GM12878 (cell line): ENCODE data around the gene SET. TPM values are rescaled to one million over a fixed set of nuclear protein-coding genes. Genes with fewer than 3 reads are reported as not detected.

Source experiments
- ATAC-seq: fragments of 200-7000 bp; cut with Tn5 transposase; 3 replicates; pipeline ENCODE4 v1.9.1; 2020; ENCODE audit warnings: mild to moderate bottlenecking, moderate library complexity
- BruUV-seq: library from RNA; stranded (reverse); fragments of 400-500 nt; replicated peaks from 2 replicates; lab custom pipeline; 2021; lab: Mats Ljungman, UMichigan
- CTCF ChIA-PET: fragments of 300-600 bp; sonication (Branson Sonifier 250); formaldehyde crosslinking; extraction: SDS; loops from one replicate; lab custom pipeline; 2021; ENCODE audit warnings: inconsistent platforms; lab: Yijun Ruan, JAX
- POLR2A ChIA-PET: fragments of 350-600 bp; formaldehyde crosslinking; extraction: SDS; loops from one replicate; lab custom pipeline; 2021; ENCODE audit warnings: inconsistent platforms; lab: Charles Lee
- RAD21 ChIA-PET: fragments of 300-600 bp; sonication (Branson Sonifier 250); formaldehyde crosslinking; loops from one replicate; lab custom pipeline; 2023; ENCODE audit warnings: antibody characterized with exemption; ENCODE audit not compliant: unreplicated experiment; lab: Charles Lee
- SMC1A ChIA-PET: fragments of 300-600 bp; sonication (Branson Sonifier 250); formaldehyde crosslinking; loops from one replicate; lab custom pipeline; 2023; ENCODE audit not compliant: unreplicated experiment, uncharacterized antibody; lab: Charles Lee
- DNase-seq: peaks from one replicate; pipeline ENCODE4 v3.0.0-alpha.2; 2011; ENCODE audit warnings: low read depth, low spot score
- FAIRE-seq: peaks from 3 replicates; lab custom pipeline; 2011; peaks lifted over from hg19 to GRCh38; lab: Jason Lieb, UNC
- H2AFZ ChIP-seq: 2 replicates; pipeline ENCODE4 v1.6.0; 2011; ENCODE audit warnings: low read depth, low read length, control low read depth; ENCODE audit not compliant: control insufficient read depth
- H3K27ac ChIP-seq: 2 replicates; pipeline ENCODE4 v1.5.1; 2011; ENCODE audit warnings: control low read depth; ENCODE audit not compliant: control insufficient read depth, insufficient read depth
- H3K27me3 ChIP-seq, 2 experiments: replicated peaks in 1 of 2; 2 replicates each; pipeline versions ENCODE4 v1.6.0 to v1.6.1; 2011; ENCODE audit warnings: low read length in 1 of 2; ENCODE audit not compliant: control insufficient read depth in 2 of 2, insufficient read depth in 2 of 2
- H3K36me3 ChIP-seq, 2 experiments: 2 replicates each; pipeline ENCODE4 v1.5.1; 2011; ENCODE audit warnings: low read length in 1 of 2; ENCODE audit not compliant: control insufficient read depth in 2 of 2, insufficient read depth in 2 of 2
- H3K4me1 ChIP-seq: 2 replicates; pipeline ENCODE4 v1.6.1; 2011; ENCODE audit warnings: mild to moderate bottlenecking, low read length, moderate library complexity, mixed read lengths; ENCODE audit not compliant: control insufficient read depth, insufficient read depth
- H3K4me2 ChIP-seq: 2 replicates; pipeline ENCODE4 v1.6.0; 2011; ENCODE audit warnings: control low read depth; ENCODE audit not compliant: control insufficient read depth, insufficient read depth
- H3K4me3 ChIP-seq: fragments of 200-600 bp; sonication (generic); 2 replicates; pipeline ENCODE4 v1.5.1; 2016
- H3K79me2 ChIP-seq: 2 replicates; pipeline ENCODE4 v1.6.0; 2011; ENCODE audit warnings: low read length; ENCODE audit not compliant: control insufficient read depth, insufficient read depth
- H3K9ac ChIP-seq: 2 replicates; pipeline ENCODE4 v1.8.0; 2011; ENCODE audit warnings: low read length, control low read depth, mixed read lengths; ENCODE audit not compliant: control insufficient read depth, insufficient read depth
- H3K9me3 ChIP-seq: replicated peaks from 3 replicates; pipeline ENCODE4 v1.5.1; 2011; ENCODE audit warnings: mild to moderate bottlenecking, low read length; ENCODE audit not compliant: control insufficient read depth, insufficient read depth
- H4K20me1 ChIP-seq: 2 replicates; pipeline ENCODE4 v1.6.0; 2011; ENCODE audit not compliant: control insufficient read depth, insufficient read depth
- CBX3 ChIP-seq: fragments of 200-600 bp; sonication (generic); IDR thresholded peaks from 2 replicates; pipeline ENCODE4 v1.6.1; 2016; ENCODE audit warnings: low read depth, borderline replicate concordance
- CEBPB ChIP-seq, 2 experiments: fragments of 150-350 bp in 1 of 2; IDR thresholded peaks; 2 replicates each; pipeline ENCODE4 v1.6.1; 2012 to 2014; ENCODE audit warnings: low read depth in 2 of 2, low read length in 2 of 2, borderline replicate concordance in 1 of 2, inconsistent platforms in 1 of 2
- E2F8 ChIP-seq: fragments of 450-650 bp; IDR thresholded peaks from 2 replicates; pipeline ENCODE4 v1.6.1; 2018; ENCODE audit warnings: mild to moderate bottlenecking, low read depth, moderate library complexity; ENCODE audit not compliant: partially characterized antibody
- IKZF2 ChIP-seq, 2 experiments: fragments of 450-650 bp; IDR thresholded peaks; 2 replicates each; pipeline ENCODE4 v1.6.1; 2017; ENCODE audit warnings: mild to moderate bottlenecking in 2 of 2, moderate library complexity in 2 of 2
- PML ChIP-seq: IDR thresholded peaks from 2 replicates; pipeline ENCODE4 v1.6.1; 2012; ENCODE audit warnings: low read length, inconsistent platforms
- POLR2AphosphoS5 ChIP-seq: IDR thresholded peaks from 2 replicates; pipeline ENCODE4 v1.6.1; 2011; ENCODE audit warnings: mild to moderate bottlenecking, low read length, inconsistent platforms
- RAD51 ChIP-seq: fragments of 450-650 bp; IDR thresholded peaks from 2 replicates; pipeline ENCODE4 v1.6.1; 2016; ENCODE audit warnings: moderate library complexity, mild to moderate bottlenecking, inconsistent platforms
- RFX5 ChIP-seq: IDR thresholded peaks from 2 replicates; pipeline ENCODE4 v1.6.1; 2011; ENCODE audit warnings: low read depth, low read length, improper control_type of control experiment
- ZBTB11 ChIP-seq: fragments of 450-650 bp; formaldehyde crosslinking; IDR thresholded peaks from 2 replicates; pipeline ENCODE4 v1.5.0; 2022; ENCODE audit warnings: mild to moderate bottlenecking, missing genetic modification characterization
- WGBS: methylation state at CpG from one replicate; pipeline ENCODE4 v1.1.6; 2016; ENCODE audit warnings: low lambda C conversion rate; ENCODE audit not compliant: insufficient replicate concordance, insufficient coverage; ENCODE audit errors: missing lambda C conversion rate; 5-methylcytosine and 5-hydroxymethylcytosine counted together
- in situ Hi-C: fragments of 300-500 bp; cut with MboI; formaldehyde crosslinking; loops from 9 replicates; pipeline ENCODE4 v1.14.3; 2018; ENCODE audit warnings: mixed read lengths
- intact Hi-C: fragments of 100-400 bp; cut with micrococcal nuclease; formaldehyde crosslinking; loops from one replicate; pipeline ENCODE4 v1.14.2; 2022; ENCODE audit not compliant: unreplicated experiment
- polyA plus RNA-seq, 11 experiments: library from polyadenylated mRNA; depleted of rRNA in 4 of 11; unstranded in 6 of 11; stranded (reverse) in 5 of 11; fragments of >200 nt; fragmentation: Nextera tagmentation in 4 of 11; fragmentation: Illumina TruSeq in 1 of 11; extraction: Ambion mirVana in 4 of 11; extraction: Trizol in 1 of 11; gene quantifications; 1 replicate in 1 of 11; 2 replicates in 10 of 11; pipeline versions ENCODE4 v1.2.1 to v1.2.3, GENCODE V29; 2011 to 2016; ENCODE audit warnings: inconsistent platforms in 2 of 11, missing spikeins in 2 of 11, low read depth in 1 of 11
- total RNA-seq, 4 experiments: library from RNA; depleted of rRNA in 3 of 4; stranded (reverse); fragments of >200 nt in 3 of 4; fragmentation: Illumina TruSeq in 1 of 4; extraction: Trizol in 1 of 4; gene quantifications; 2 replicates each; pipeline versions ENCODE4 v1.2.1 to v1.2.3, GENCODE V29; 2013 to 2021

The SET gene
- total and polyA plus RNA-seq, 10 of the 15 experiments (the other 5 are each of a cell fraction or from before 2014, with no cell fraction given) = 284 to 706 (median 445) TPM

- Histone ChIP-seq H4K20me1 (no peaks in the 10 kb centered on the region), H3K9ac (no peak overlapping the region), H3K4me1 (no peaks in the 10 kb centered on the region), H3K4me3 (no peak overlapping the region), H3K9me3 (no peaks in the 10 kb centered on the region), H2AFZ (no peak overlapping the region), H3K27me3 (no peaks in the 10 kb centered on the region), H3K79me2 (peaks cover 13% of the 10 kb centered on the region), H3K36me3 (0 out of 4 replicates have a peak, but pooled peaks cover 0 to 4% of the 10 kb centered on the region in 2 experiments), H3K27ac (no peak overlapping the region), H3K4me2 (no peak overlapping the region)
- no TSS peak for BruUV-seq
- FAIRE-seq = no peak
- RAD21 ChIA-PET = no interaction called here
- WGBS = 87% methylated on average over 5 of the region's 10 CpGs
- intact Hi-C loops = no loop called here
- no peak for ATAC-seq
- TF ChIP-seq ZBTB11 (CRISPR knock-in tag) (no peak), RAD51 (no peak), RFX5 (no peak), POLR2AphosphoS5 (no peak), CEBPB (IDR thresholded peaks at IDR 0.05; ENCODE audit: borderline replicate concordance in 1 of 2, low read depth in 2 of 2, low read length in 2 of 2) (no peak), CBX3 (no peak), E2F8 (no peak), PML (no peak), IKZF2 (IDR thresholded peaks at IDR 0.05) (no peak)
- in situ Hi-C loops = no loop called here
- POLR2A ChIA-PET = interaction anchor here (0.6 kb wide), 1 partner anchor 16 kb away, joined by 3 read pairs; no protein-coding TSS in a partner anchor
- SMC1A ChIA-PET = interaction anchor here (0.6 to 0.7 kb wide), 3 partner anchors 31 to 225 kb away, joined by 3 read pairs; no protein-coding TSS in a partner anchor
- DNase-seq = no peak
- CTCF ChIA-PET = no interaction called here
Measured at GRCh38 chr9:128677794-128678193, 11.2 kb upstream of the SET start.
